Measurements from ENCODE around the gene UFSP1. TPM values are rescaled to one million over a fixed set of nuclear protein-coding genes. Genes with fewer than 3 reads are reported as not detected.
"Not testable (repeated sequence)": the region's sequence is repeated elsewhere in the genome, so short reads cannot be mapped to it uniquely, and the experiment has no call there.

UFSP1 gene
- polyA plus RNA-seq, 2 donors, result 3.8 to 3.9 TPM

GRCh38 chr7:100914208-100914878 is 24.8 kb upstream of the UFSP1 start:
- no peak overlapping the region for H3K4me3 ChIP-seq (ENCODE audit: low read depth in 1 of 2, low read length in 2 of 2)
- H3K4me1 ChIP-seq (ENCODE audit: control insufficient read depth in 2 of 2, insufficient read depth in 2 of 2, low read length in 1 of 2), result no peaks in the 10 kb centered on the region
- no peak overlapping the region for H3K27ac ChIP-seq (ENCODE audit: low read depth in 2 of 2, low read length in 1 of 2)
- WGBS, 2 donors, result 73 to 93% methylated on average over 15 of the region's 15 CpGs
- no peaks in the 10 kb centered on the region for H3K9me3 ChIP-seq (ENCODE audit: control insufficient read depth in 2 of 2, insufficient read depth in 1 of 2, low read depth in 1 of 2, low read length in 1 of 2)
- no peaks in the 10 kb centered on the region for H3K36me3 ChIP-seq (ENCODE audit: control insufficient read depth in 2 of 2, insufficient read depth in 2 of 2, low read length in 1 of 2)
- H3K27me3 ChIP-seq (ENCODE audit: control insufficient read depth in 1 of 2, insufficient read depth in 2 of 2, low read length in 2 of 2), result no peaks in the 10 kb centered on the region

GRCh38 chr7:100911484-100911883 is 22.0 kb upstream of the UFSP1 start:
- Histone ChIP-seq H3K36me3 (ENCODE audit: control insufficient read depth in 2 of 2, insufficient read depth in 2 of 2, low read length in 1 of 2) (no peaks in the 10 kb centered on the region), H3K9me3 (ENCODE audit: control insufficient read depth in 2 of 2, insufficient read depth in 1 of 2, low read depth in 1 of 2, low read length in 1 of 2) (no peaks in the 10 kb centered on the region), H3K4me1 (ENCODE audit: control insufficient read depth in 2 of 2, insufficient read depth in 2 of 2, low read length in 1 of 2) (no peaks in the 10 kb centered on the region), H3K27ac (ENCODE audit: low read depth in 2 of 2, low read length in 1 of 2) (no peak overlapping the region), H3K27me3 (ENCODE audit: control insufficient read depth in 1 of 2, insufficient read depth in 2 of 2, low read length in 2 of 2) (no peaks in the 10 kb centered on the region), H3K4me3 (ENCODE audit: low read depth in 1 of 2, low read length in 2 of 2) (no peak overlapping the region)
- 69 to 74% methylated on average over 3 of the region's 3 CpGs for WGBS, 2 donors

GRCh38 chr7:100910443-100910842 is 20.9 kb upstream of the UFSP1 start:
- not testable (repeated sequence) for H3K4me1 ChIP-seq (ENCODE audit: control insufficient read depth in 2 of 2, insufficient read depth in 2 of 2, low read length in 1 of 2); H3K36me3 ChIP-seq (ENCODE audit: control insufficient read depth in 2 of 2, insufficient read depth in 2 of 2, low read length in 1 of 2); H3K9me3 ChIP-seq (ENCODE audit: control insufficient read depth in 2 of 2, insufficient read depth in 1 of 2, low read depth in 1 of 2, low read length in 1 of 2); H3K4me3 ChIP-seq (ENCODE audit: low read depth in 1 of 2, low read length in 2 of 2); H3K27ac ChIP-seq (ENCODE audit: low read depth in 2 of 2, low read length in 1 of 2); H3K27me3 ChIP-seq (ENCODE audit: control insufficient read depth in 1 of 2, insufficient read depth in 2 of 2, low read length in 2 of 2)
- 68 to 70% methylated on average over 6 to 7 of the region's 7 CpGs for WGBS, 2 donors

GRCh38 chr7:100908512-100908911 is 19.0 kb upstream of the UFSP1 start:
- Histone ChIP-seq H3K4me3 (ENCODE audit: low read depth in 1 of 2, low read length in 2 of 2) (no peak overlapping the region), H3K27me3 (ENCODE audit: control insufficient read depth in 1 of 2, insufficient read depth in 2 of 2, low read length in 2 of 2) (no peaks in the 10 kb centered on the region), H3K36me3 (ENCODE audit: control insufficient read depth in 2 of 2, insufficient read depth in 2 of 2, low read length in 1 of 2) (no peaks in the 10 kb centered on the region), H3K27ac (ENCODE audit: low read depth in 2 of 2, low read length in 1 of 2) (no peak overlapping the region), H3K4me1 (ENCODE audit: control insufficient read depth in 2 of 2, insufficient read depth in 2 of 2, low read length in 1 of 2) (no peaks in the 10 kb centered on the region), H3K9me3 (ENCODE audit: control insufficient read depth in 2 of 2, insufficient read depth in 1 of 2, low read depth in 1 of 2, low read length in 1 of 2) (no peaks in the 10 kb centered on the region)
- 95 to 98% methylated on average over 5 of the region's 5 CpGs for WGBS, 2 donors

GRCh38 chr7:100902638-100903037 is 13.1 kb upstream of the UFSP1 start:
- Histone ChIP-seq H3K27me3 (ENCODE audit: control insufficient read depth in 1 of 2, insufficient read depth in 2 of 2, low read length in 2 of 2) (no peaks in the 10 kb centered on the region), H3K27ac (ENCODE audit: low read depth in 2 of 2, low read length in 1 of 2) (no peak overlapping the region), H3K9me3 (ENCODE audit: control insufficient read depth in 2 of 2, insufficient read depth in 1 of 2, low read depth in 1 of 2, low read length in 1 of 2) (peaks cover 0 to 3% of the 10 kb centered on the region in 2 donors), H3K4me1 (ENCODE audit: control insufficient read depth in 2 of 2, insufficient read depth in 2 of 2, low read length in 1 of 2) (no peaks in the 10 kb centered on the region), H3K4me3 (ENCODE audit: low read depth in 1 of 2, low read length in 2 of 2) (no peak overlapping the region), H3K36me3 (ENCODE audit: control insufficient read depth in 2 of 2, insufficient read depth in 2 of 2, low read length in 1 of 2) (no peaks in the 10 kb centered on the region)
- 74 to 83% methylated on average over 7 of the region's 7 CpGs for whole genome bisulfite sequencing, 2 donors

- H3K27ac ChIP-seq (ENCODE audit: low read depth in 2 of 2, low read length in 1 of 2), result no peak overlapping the region
- H3K4me1 ChIP-seq (ENCODE audit: control insufficient read depth in 2 of 2, insufficient read depth in 2 of 2, low read length in 1 of 2), result no peaks in the 10 kb centered on the region
- no peaks in the 10 kb centered on the region for H3K27me3 ChIP-seq (ENCODE audit: control insufficient read depth in 1 of 2, insufficient read depth in 2 of 2, low read length in 2 of 2)
- no peaks in the 10 kb centered on the region for H3K36me3 ChIP-seq (ENCODE audit: control insufficient read depth in 2 of 2, insufficient read depth in 2 of 2, low read length in 1 of 2)
- H3K9me3 ChIP-seq (ENCODE audit: control insufficient read depth in 2 of 2, insufficient read depth in 1 of 2, low read depth in 1 of 2, low read length in 1 of 2), result peaks cover 0 to 3% of the 10 kb centered on the region in 2 donors
- no peak overlapping the region for H3K4me3 ChIP-seq (ENCODE audit: low read depth in 1 of 2, low read length in 2 of 2)
- 48 to 54% methylated on average over 5 of the region's 5 CpGs for WGBS, 2 donors
These were observed 12.4 kb upstream of the UFSP1 start for GRCh38 chr7:100901921-100902332.

- Histone ChIP-seq H3K27me3 (ENCODE audit: control insufficient read depth in 1 of 2, insufficient read depth in 2 of 2, low read length in 2 of 2) (peaks cover 0 to 9% of the 10 kb centered on the region in 2 donors), H3K36me3 (ENCODE audit: control insufficient read depth in 2 of 2, insufficient read depth in 2 of 2, low read length in 1 of 2) (no peaks in the 10 kb centered on the region), H3K4me1 (ENCODE audit: control insufficient read depth in 2 of 2, insufficient read depth in 2 of 2, low read length in 1 of 2) (peaks cover 0 to 7% of the 10 kb centered on the region in 2 donors), H3K4me3 (ENCODE audit: low read depth in 1 of 2, low read length in 2 of 2) (no peak overlapping the region), H3K9me3 (ENCODE audit: control insufficient read depth in 2 of 2, insufficient read depth in 1 of 2, low read depth in 1 of 2, low read length in 1 of 2) (peaks cover 0 to 3% of the 10 kb centered on the region in 2 donors), H3K27ac (ENCODE audit: low read depth in 2 of 2, low read length in 1 of 2) (no peak overlapping the region)
- WGBS, 2 donors, result 82 to 90% methylated on average over 2 of the region's 2 CpGs
These were observed 11.5 kb upstream of the UFSP1 start for GRCh38 chr7:100900978-100901377.

- Histone ChIP-seq H3K36me3 (ENCODE audit: control insufficient read depth in 2 of 2, insufficient read depth in 2 of 2, low read length in 1 of 2) (no peaks in the 10 kb centered on the region), H3K4me3 (ENCODE audit: low read depth in 1 of 2, low read length in 2 of 2) (no peak overlapping the region), H3K9me3 (ENCODE audit: control insufficient read depth in 2 of 2, insufficient read depth in 1 of 2, low read depth in 1 of 2, low read length in 1 of 2) (peaks cover 2 to 3% of the 10 kb centered on the region in 2 donors), H3K27me3 (ENCODE audit: control insufficient read depth in 1 of 2, insufficient read depth in 2 of 2, low read length in 2 of 2) (peaks cover 0 to 16% of the 10 kb centered on the region in 2 donors), H3K27ac (ENCODE audit: low read depth in 2 of 2, low read length in 1 of 2) (no peak overlapping the region), H3K4me1 (ENCODE audit: control insufficient read depth in 2 of 2, insufficient read depth in 2 of 2, low read length in 1 of 2) (peaks cover 6 to 15% of the 10 kb centered on the region in 2 donors)
- 91 to 93% methylated on average over 5 of the region's 5 CpGs for WGBS, 2 donors
These were observed 9.9 kb upstream of the UFSP1 start for GRCh38 chr7:100899432-100899831.

GRCh38 chr7:100897772-100898454 is 8.4 kb upstream of the UFSP1 start:
- no peak overlapping the region for H3K27ac ChIP-seq (ENCODE audit: low read depth in 2 of 2, low read length in 1 of 2)
- 61 to 69% methylated on average over 13 of the region's 13 CpGs for WGBS, 2 donors
- no peaks in the 10 kb centered on the region for H3K36me3 ChIP-seq (ENCODE audit: control insufficient read depth in 2 of 2, insufficient read depth in 2 of 2, low read length in 1 of 2)
- H3K4me3 ChIP-seq (ENCODE audit: low read depth in 1 of 2, low read length in 2 of 2), result no peak overlapping the region
- peaks cover 2 to 3% of the 10 kb centered on the region in 2 donors for H3K9me3 ChIP-seq (ENCODE audit: control insufficient read depth in 2 of 2, insufficient read depth in 1 of 2, low read depth in 1 of 2, low read length in 1 of 2)
- H3K4me1 ChIP-seq (ENCODE audit: control insufficient read depth in 2 of 2, insufficient read depth in 2 of 2, low read length in 1 of 2), result peaks cover 6 to 15% of the 10 kb centered on the region in 2 donors
- H3K27me3 ChIP-seq (ENCODE audit: control insufficient read depth in 1 of 2, insufficient read depth in 2 of 2, low read length in 2 of 2), result peaks cover 0 to 16% of the 10 kb centered on the region in 2 donors
